OCI-LY3 (cell line): ENCODE results near the gene TECR.
A peak's percentile ranks its signal among the peaks of the same experiment; 100 is the strongest.

ENCODE experiments used
- H2AFZ ChIP-seq: fragments of 200-600, 300-600 bp; shearing (Covaris generic); 2 replicates; pipeline ENCODE4 v1.6.0; 2014; ENCODE audit warnings: antibody characterized with exemption, low read depth, low read length
- H3K27ac ChIP-seq: fragments of 200-600, 300-600 bp; sonication (generic); 2 replicates; pipeline ENCODE4 v1.5.1; 2014; ENCODE audit warnings: mild to moderate bottlenecking, low read length, moderate library complexity, mixed read lengths
- H3K27me3 ChIP-seq: fragments of 200-600, 300-600 bp; sonication (generic); 2 replicates; pipeline ENCODE4 v1.6.1; 2014; ENCODE audit warnings: low read depth, low read length, mixed read lengths
- H3K36me3 ChIP-seq: fragments of 200-600, 300-600 bp; sonication (generic); replicated peaks from 2 replicates; pipeline ENCODE3; 2014; ENCODE audit warnings: low read depth, low read length, mixed read lengths
- H3K4me1 ChIP-seq: fragments of 300-600, 200-600 bp; sonication (generic); 2 replicates; pipeline ENCODE4 v1.6.1; 2014; ENCODE audit warnings: low read length, mixed read lengths
- H3K4me2 ChIP-seq: fragments of 200-600, 300-600 bp; sonication (generic); 2 replicates; pipeline ENCODE4 v1.6.1; 2014; ENCODE audit warnings: low read length, mixed read lengths
- H3K4me3 ChIP-seq: fragments of 300-600, 200-600 bp; sonication (generic); 2 replicates; pipeline ENCODE4 v1.5.1; 2014; ENCODE audit warnings: antibody characterized with exemption, mild to moderate bottlenecking, low read length, moderate library complexity
- H3K79me2 ChIP-seq: fragments of 300-600, 200-600 bp; shearing (Covaris generic); 2 replicates; pipeline ENCODE4 v1.6.1; 2014; ENCODE audit warnings: mild to moderate bottlenecking, low read length, mixed read lengths
- H3K9ac ChIP-seq: fragments of 300-600, 200-600 bp; shearing (Covaris generic); 2 replicates; pipeline ENCODE4 v1.6.0; 2014; ENCODE audit warnings: mild to moderate bottlenecking, low read length, moderate library complexity
- H3K9me3 ChIP-seq: fragments of 200-600, 300-600 bp; shearing (Covaris generic); 2 replicates; pipeline ENCODE4 v1.6.1; 2014; ENCODE audit warnings: low read length, mixed read lengths; ENCODE audit not compliant: insufficient read depth
- H4K20me1 ChIP-seq: fragments of 200-600, 300-600 bp; sonication (generic); 2 replicates; pipeline ENCODE4 v1.6.1; 2016; ENCODE audit warnings: low read length, mixed read lengths; ENCODE audit not compliant: insufficient read depth
- CTCF ChIP-seq: fragments of 200-600, 300-600 bp; sonication (generic); IDR thresholded peaks from 2 replicates; pipeline ENCODE4 v1.5.1; 2014; ENCODE audit warnings: antibody characterized with exemption, low read length, low read depth
- EZH2phosphoT487 ChIP-seq: fragments of 200-600 bp; shearing (Covaris generic); IDR thresholded peaks from 2 replicates; pipeline ENCODE4 v1.6.1; 2018; ENCODE audit warnings: antibody characterized with exemption, mixed run types, low read depth

Gene TECR

GRCh38 chr19:14554382-14554812, 25.0 kb downstream of the TECR start:
- Histone ChIP-seq H3K36me3 (peaks cover 7% of the 10 kb centered on the region), H3K27ac (no peak overlapping the region), H3K9ac (no peak overlapping the region), H3K27me3 (no peaks in the 10 kb centered on the region), H3K4me2 (no peak overlapping the region), H3K79me2 (peaks cover 62% of the 10 kb centered on the region), H3K9me3 (no peaks in the 10 kb centered on the region), H3K4me3 (no peak overlapping the region), H3K4me1 (peaks cover 3% of the 10 kb centered on the region; the same call in 1 of the 2 replicates), H2AFZ (no peak overlapping the region), H4K20me1 (peaks cover 68% of the 10 kb centered on the region)
- TF ChIP-seq CTCF (no peak), EZH2phosphoT487 (no peak)

- H4K20me1 ChIP-seq = peaks cover 77% of the 10 kb centered on the region
- H3K4me2 ChIP-seq = peak overlapping the region; percentile 34; the same call in 1 of the 2 replicates
- H2AFZ ChIP-seq = no peak overlapping the region
- H3K9ac ChIP-seq = no peak overlapping the region
- peaks cover 3% of the 10 kb centered on the region; the same call in 1 of the 2 replicates for H3K4me1 ChIP-seq
- H3K4me3 ChIP-seq = no peak overlapping the region
- TF ChIP-seq CTCF (no peak), EZH2phosphoT487 (no peak)
- H3K79me2 ChIP-seq = peaks cover 72% of the 10 kb centered on the region
- H3K27me3 ChIP-seq = no peaks in the 10 kb centered on the region
- H3K27ac ChIP-seq = no peak overlapping the region
- H3K36me3 ChIP-seq = peaks cover 4% of the 10 kb centered on the region
- no peaks in the 10 kb centered on the region for H3K9me3 ChIP-seq
These were observed 26.7 kb downstream of the TECR start for GRCh38 chr19:14555918-14556661.

- H3K9me3 ChIP-seq = no peaks in the 10 kb centered on the region
- H2AFZ ChIP-seq = no peak overlapping the region
- H3K27me3 ChIP-seq = no peaks in the 10 kb centered on the region
- peaks cover 74% of the 10 kb centered on the region for H3K79me2 ChIP-seq
- no peak overlapping the region for H3K4me3 ChIP-seq
- peaks cover 78% of the 10 kb centered on the region for H4K20me1 ChIP-seq
- H3K36me3 ChIP-seq = peaks cover 4% of the 10 kb centered on the region
- H3K9ac ChIP-seq = no peak overlapping the region
- peak overlapping the region; percentile 34 for H3K4me2 ChIP-seq
- H3K27ac ChIP-seq = no peak overlapping the region
- TF ChIP-seq CTCF (peak; percentile 92), EZH2phosphoT487 (no peak)
- H3K4me1 ChIP-seq = peaks cover 3% of the 10 kb centered on the region; the same call in 1 of the 2 replicates
These were observed 27.3 kb downstream of the TECR start for GRCh38 chr19:14556662-14557188.

GRCh38 chr19:14558370-14559066, 29.1 kb downstream of the TECR start:
- Histone ChIP-seq H3K4me2 (no peak overlapping the region), H3K27me3 (no peaks in the 10 kb centered on the region), H3K79me2 (peaks cover 62% of the 10 kb centered on the region), H2AFZ (no peak overlapping the region), H3K36me3 (peaks cover 9% of the 10 kb centered on the region), H4K20me1 (peaks cover 80% of the 10 kb centered on the region), H3K9ac (no peak overlapping the region), H3K27ac (no peak overlapping the region), H3K4me1 (peaks cover 3% of the 10 kb centered on the region; the same call in 1 of the 2 replicates), H3K9me3 (no peaks in the 10 kb centered on the region), H3K4me3 (no peak overlapping the region)
- no peak for TF ChIP-seq EZH2phosphoT487
- no peak for TF ChIP-seq CTCF
